Spleen (tissue), 7 donors: ENCODE results near the gene IRGQ.

Experiments
- POLR2A ChIP-seq, 3 donors: fragments of 450-650 bp; IDR thresholded peaks; one replicate each; pipeline ENCODE4 v1.5.1; 2017; ENCODE audit warnings: antibody characterized with exemption in 3 of 3, mild to moderate bottlenecking in 1 of 3
- TF ChIP-seq, protein P1 (sequence below), 11 experiments: fragments of 200-600 bp in 7 of 11; fragments of 450-650 bp in 4 of 11; sonication (generic) in 4 of 11; IDR thresholded peaks in 8 of 11; conservative IDR thresholded peaks in 3 of 11; 1 replicate in 7 of 11; 2 replicates in 4 of 11; pipeline versions ENCODE4 v1.4.0 to v1.8.0; 2016 to 2021; ENCODE audit warnings: antibody characterized with exemption in 11 of 11, inconsistent platforms in 4 of 11, mild to moderate bottlenecking in 1 of 11
- donor health status: DM: no; HTN: no; CAD: no; lungs with moderate emphysema.
- donor health status: DM: no; HTN: no; CAD: no.
- donor health status: DM: no; HTN: no; CAD: no.

DNA sequence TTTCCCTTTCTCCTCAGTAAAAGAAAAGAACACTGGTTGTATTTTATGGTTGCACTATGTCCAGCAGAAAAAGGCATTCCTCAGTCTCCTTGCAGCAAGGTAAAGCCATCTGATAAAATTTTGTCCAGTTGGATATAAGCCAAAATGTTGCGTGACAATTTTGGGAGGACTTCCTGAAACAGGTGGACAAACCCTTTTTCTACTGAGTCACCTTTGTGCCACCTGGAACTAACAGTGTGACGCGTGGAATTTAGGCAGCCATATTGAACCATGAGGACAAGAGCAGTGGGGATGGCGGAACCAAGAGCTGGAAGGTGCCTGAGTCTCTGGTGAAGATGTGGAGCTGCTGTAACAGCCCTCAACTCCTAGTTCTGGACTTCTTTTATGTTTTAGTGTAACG lies 35.6 kb upstream of the IRGQ start:
- no peak for TF ChIP-seq POLR2A (IDR thresholded peaks at IDR 0.05)
- TF ChIP-seq, protein P1, sequence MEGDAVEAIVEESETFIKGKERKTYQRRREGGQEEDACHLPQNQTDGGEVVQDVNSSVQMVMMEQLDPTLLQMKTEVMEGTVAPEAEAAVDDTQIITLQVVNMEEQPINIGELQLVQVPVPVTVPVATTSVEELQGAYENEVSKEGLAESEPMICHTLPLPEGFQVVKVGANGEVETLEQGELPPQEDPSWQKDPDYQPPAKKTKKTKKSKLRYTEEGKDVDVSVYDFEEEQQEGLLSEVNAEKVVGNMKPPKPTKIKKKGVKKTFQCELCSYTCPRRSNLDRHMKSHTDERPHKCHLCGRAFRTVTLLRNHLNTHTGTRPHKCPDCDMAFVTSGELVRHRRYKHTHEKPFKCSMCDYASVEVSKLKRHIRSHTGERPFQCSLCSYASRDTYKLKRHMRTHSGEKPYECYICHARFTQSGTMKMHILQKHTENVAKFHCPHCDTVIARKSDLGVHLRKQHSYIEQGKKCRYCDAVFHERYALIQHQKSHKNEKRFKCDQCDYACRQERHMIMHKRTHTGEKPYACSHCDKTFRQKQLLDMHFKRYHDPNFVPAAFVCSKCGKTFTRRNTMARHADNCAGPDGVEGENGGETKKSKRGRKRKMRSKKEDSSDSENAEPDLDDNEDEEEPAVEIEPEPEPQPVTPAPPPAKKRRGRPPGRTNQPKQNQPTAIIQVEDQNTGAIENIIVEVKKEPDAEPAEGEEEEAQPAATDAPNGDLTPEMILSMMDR (IDR thresholded peaks at IDR 0.05 in 8 of 11, conservative IDR thresholded peaks at IDR 0.05 in 3 of 11) = no peak
